Activated CD8-positive, alpha-beta memory T cell treated with anti-CD3 and anti-CD28 coated beads, Interleukin-2, amount 50 U/mL, for 1 hour (primary cell): ENCODE results near the gene SMTNL2.
"Not testable (repeated sequence)": the region's sequence is repeated elsewhere in the genome, so short reads cannot be mapped to it uniquely, and the experiment has no call there.

Experiments
- DNase-seq: peaks from one replicate; pipeline ENCODE4 v3.0.0-alpha.2; 2020; ENCODE audit errors: extremely low read depth

SMTNL2 gene

GRCh38 chr17:4602041-4602440 lies 17.7 kb downstream of the SMTNL2 start:
- DNase-seq, result no peak

DNA sequence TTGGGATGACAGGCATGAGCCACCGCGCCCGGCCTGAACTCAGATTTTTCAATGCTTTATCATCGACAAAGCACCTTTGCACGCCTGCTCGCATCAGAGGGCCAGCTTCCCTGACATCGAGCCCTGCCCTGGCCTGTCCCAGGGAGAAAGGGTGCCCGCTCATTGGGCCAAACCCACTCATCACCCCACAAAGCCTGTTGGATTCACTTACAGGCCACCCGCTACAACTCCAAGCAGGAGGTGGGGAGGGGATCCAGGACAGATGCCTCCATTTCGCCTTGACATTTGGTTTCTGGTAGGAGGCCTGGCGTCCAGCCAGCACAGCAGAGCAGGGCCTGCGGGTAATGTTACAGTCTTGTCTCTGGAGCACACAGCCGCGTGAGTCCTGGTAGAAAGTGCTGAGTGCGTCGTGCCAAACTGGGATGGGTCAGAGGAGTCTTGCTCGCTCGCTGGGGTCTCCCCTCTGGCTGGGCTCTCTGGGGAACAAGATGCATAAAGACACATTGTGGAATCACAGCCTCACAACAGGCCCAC lies 19.8 kb downstream of the SMTNL2 start:
- no peak for DNase-seq

DNA sequence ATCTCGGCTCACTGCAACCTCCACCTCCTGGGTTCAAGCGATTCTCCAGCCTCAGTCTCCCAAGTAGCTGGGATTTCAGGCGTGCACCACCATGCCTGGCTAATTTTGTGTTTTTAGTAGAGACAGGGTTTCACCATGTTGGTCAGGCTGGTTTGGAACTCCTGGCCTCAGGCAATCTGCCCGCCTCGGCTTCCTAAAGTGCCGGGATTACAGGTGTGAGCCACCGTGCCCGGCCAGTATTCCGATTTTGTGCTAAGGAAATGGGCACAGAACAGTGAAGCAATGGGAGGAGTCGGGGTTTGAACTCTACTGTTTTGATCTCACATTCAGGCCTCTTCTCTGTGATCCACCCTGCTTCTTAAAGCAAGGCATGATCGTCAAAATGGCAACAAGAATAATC lies 20.4 kb downstream of the SMTNL2 start:
- not testable (repeated sequence) for DNase-seq

GRCh38 chr17:4605826-4606225 lies 21.5 kb downstream of the SMTNL2 start:
- no peak for DNase-seq

DNA sequence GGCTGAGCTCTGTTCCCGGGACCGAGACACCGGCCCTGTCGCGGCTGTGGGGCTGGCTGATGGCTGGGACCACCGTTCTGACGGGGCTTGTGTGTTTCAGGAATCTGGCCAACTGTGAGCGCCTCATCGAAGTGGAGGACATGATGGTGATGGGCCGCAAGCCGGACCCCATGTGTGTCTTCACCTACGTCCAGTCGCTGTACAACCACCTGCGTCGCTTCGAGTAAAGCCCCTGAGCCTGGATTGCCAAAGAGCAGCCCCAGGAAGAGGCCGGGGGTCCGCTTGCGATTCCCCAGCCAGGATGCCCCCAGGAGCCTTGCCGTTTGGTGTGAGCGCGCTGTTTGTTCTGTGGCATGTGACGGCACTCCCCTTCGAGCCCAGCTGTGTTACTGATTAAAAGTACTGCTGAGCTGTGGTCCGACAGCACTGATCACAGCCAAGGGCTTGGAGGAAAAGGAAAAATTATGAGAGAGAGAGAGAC lies 23.0 kb downstream of the SMTNL2 start:
- DNase-seq, result no peak

GRCh38 chr17:4607773-4608187 lies 23.5 kb downstream of the SMTNL2 start:
- no peak for DNase-seq

- DNase-seq, result no peak
These were observed 25.4 kb downstream of the SMTNL2 start for GRCh38 chr17:4609761-4610160.

GRCh38 chr17:4610162-4610561 lies 25.8 kb downstream of the SMTNL2 start:
- DNase-seq, result no peak

GRCh38 chr17:4610656-4611055 lies 26.3 kb downstream of the SMTNL2 start:
- no peak for DNase-seq

- no peak for DNase-seq
These were observed 32.1 kb downstream of the SMTNL2 start for GRCh38 chr17:4616476-4616875.

DNA sequence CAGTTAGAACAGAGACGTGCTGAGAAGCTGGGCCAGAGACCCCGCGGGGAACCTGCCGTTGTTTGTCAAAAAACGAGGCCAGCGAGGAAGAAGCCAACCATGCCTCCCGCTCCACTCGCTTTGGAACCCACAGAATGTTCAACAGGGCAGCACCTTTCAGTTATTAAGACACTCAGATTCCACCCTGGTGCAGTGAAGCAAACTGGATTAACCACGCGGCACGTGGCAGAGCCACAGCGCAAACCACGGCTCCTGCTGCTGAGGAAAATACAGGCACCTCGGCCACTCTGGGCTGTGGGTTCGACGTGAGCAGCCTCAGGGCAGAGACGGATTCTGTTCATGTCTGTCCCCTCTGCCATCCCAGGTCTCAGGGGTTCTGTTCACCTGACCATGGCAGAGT lies 32.8 kb downstream of the SMTNL2 start:
- DNase-seq, result no peak

DNA sequence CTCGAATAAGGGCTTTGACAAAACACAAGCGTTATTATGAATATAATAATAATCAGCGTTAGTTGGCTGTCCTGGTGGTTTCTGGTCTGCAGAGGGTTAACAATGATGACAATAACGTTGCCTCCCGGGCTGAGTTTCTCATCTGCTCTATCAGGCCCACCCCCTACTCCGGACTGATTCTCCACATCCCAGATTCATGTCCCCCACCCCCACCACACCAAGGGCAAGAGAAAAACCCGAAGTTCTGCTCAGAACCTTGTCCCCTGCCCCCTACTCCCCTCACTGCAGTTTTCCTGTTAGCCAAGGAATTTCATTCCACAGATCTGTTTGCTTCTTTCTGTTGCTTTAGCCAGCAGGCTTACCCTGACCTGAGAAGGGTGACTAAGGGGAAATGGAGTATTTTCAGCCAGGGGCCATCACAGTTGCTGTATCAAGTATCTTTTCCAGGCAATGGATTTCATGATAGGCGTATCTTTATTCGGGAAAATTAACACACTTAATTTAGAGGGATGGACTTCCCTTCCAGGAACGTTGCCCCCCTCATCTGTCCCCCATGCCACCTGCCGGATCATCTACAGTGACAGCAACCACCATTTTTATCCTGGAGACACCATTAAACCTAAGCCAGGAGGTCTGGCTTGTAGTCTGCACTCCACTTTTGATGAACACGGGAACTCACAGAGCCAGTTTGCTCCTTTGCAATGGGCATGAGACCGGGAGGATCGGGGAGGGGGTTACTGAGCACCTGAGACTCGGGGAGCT lies 33.4 kb downstream of the SMTNL2 start:
- DNase-seq, result no peak

- DNase-seq, result no peak
These were observed 36.3 kb downstream of the SMTNL2 start for GRCh38 chr17:4620531-4621101.

DNA sequence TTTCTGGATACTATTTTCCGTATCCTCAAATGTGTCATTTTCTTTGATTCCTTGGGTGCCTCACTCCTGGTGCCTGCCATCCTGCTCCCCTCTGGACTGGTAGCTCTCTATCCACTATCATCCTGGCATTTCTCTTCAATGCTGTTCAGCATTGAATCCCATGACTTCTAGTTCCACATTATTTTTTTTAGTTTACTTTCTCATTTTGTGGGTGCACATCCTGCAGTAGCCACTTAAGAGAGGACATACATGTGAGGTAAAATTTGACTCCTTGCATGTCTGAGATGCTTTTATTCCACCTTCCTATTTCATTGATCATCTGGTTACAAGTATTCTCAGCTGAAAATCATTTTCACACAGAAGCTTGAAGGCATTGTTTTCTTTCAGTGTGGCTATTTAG lies 38.0 kb downstream of the SMTNL2 start:
- DNase-seq, result no peak

DNA sequence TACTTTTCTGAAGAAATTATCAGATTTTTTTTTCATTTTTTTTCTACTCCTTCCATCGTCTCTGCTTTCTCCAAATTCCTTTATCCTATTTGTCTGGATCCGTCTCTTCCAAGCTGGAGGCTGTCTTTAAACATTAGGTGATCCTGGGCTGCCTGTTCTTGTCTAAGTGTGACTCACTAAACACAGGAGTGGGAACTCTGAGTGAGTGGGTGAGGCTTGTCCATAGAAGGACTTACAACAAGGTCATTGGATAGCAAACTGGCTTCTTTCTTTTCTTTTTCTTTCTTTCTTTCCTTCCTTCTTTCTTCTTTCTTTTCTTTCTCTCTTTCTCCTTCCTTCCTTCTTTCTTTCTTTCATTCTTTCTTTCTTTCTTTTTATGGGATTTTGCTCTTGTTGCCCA lies 38.9 kb downstream of the SMTNL2 start:
- no peak for DNase-seq

- not testable (repeated sequence) for DNase-seq
These were observed 40.2 kb downstream of the SMTNL2 start for GRCh38 chr17:4624451-4624911.

DNA sequence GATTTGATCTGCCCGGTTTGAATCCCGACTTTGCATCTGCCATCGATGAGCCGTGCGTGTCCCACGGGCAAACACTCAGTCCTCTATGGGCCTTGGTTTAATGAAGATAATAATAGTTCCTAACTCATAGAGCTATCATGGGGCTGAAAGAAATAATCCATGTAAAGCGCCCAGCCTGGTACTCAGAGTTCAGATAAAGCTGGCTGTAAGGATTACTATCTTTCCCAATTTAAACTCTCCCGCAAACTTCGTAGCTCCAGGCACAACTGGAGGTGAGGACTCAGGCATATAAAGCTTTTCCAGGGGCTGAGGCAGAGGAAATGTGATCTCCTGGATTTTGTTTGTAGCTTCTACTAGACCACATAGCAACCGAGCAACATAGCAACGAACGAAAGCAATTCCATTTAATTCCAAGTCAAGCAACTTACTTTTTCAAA lies 40.9 kb downstream of the SMTNL2 start:
- no peak for DNase-seq

- no peak for DNase-seq
These were observed 42.5 kb downstream of the SMTNL2 start for GRCh38 chr17:4626734-4627256.

GRCh38 chr17:4631431-4631830 lies 47.1 kb downstream of the SMTNL2 start:
- DNase-seq, result no peak

- DNase-seq, result no peak
These were observed 47.7 kb downstream of the SMTNL2 start for GRCh38 chr17:4631836-4632580.

- no peak for DNase-seq
These were observed 48.2 kb downstream of the SMTNL2 start for GRCh38 chr17:4632581-4632920.

DNA sequence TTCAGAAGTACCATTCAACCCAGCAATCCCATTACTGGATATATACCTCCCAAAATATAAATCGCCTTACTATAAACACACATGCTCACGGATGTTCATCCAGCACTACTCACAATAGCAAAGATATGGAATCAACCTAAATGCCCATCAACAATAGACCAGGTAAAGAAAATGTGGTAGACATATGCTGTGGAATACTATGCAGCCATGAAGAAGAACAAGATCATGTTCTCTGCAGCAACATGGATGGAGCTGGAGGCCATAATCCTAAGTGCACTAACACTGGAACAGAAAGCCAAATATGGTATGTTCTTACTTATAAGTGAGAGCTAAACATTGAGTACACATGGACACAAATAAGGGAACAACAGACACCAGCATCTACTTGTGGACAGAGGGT lies 49.3 kb downstream of the SMTNL2 start:
- DNase-seq, result no peak
